Endothelial cell (in vitro differentiated cells): Measurements from ENCODE around the gene TTC34. TPM values are rescaled to one million over a fixed set of nuclear protein-coding genes. Genes with fewer than 3 reads are reported as not detected.
"Not testable (repeated sequence)": the region's sequence is repeated elsewhere in the genome, so short reads cannot be mapped to it uniquely, and the experiment has no call there.

Experiments used
- DNase-seq: peaks from one replicate; pipeline ENCODE4 v3.0.0; 2021; ENCODE audit warnings: low spot score
- H3K27ac Mint-ChIP-seq: one replicate; pipeline ENCODE4 v1.8.0; 2021; ENCODE audit warnings: mixed read lengths, inconsistent platforms; ENCODE audit not compliant: unreplicated experiment
- H3K27me3 Mint-ChIP-seq: one replicate; pipeline ENCODE4 v1.8.0; 2021; ENCODE audit warnings: mild to moderate bottlenecking, moderate library complexity, mixed read lengths, inconsistent platforms; ENCODE audit not compliant: unreplicated experiment
- H3K36me3 Mint-ChIP-seq: one replicate; pipeline ENCODE4 v1.8.0; 2021; ENCODE audit warnings: mild to moderate bottlenecking, low read depth, mixed read lengths, inconsistent platforms; ENCODE audit not compliant: unreplicated experiment
- H3K4me1 Mint-ChIP-seq: one replicate; pipeline ENCODE4 v1.8.0; 2021; ENCODE audit warnings: mild to moderate bottlenecking, mixed read lengths, inconsistent platforms; ENCODE audit not compliant: unreplicated experiment
- H3K4me3 Mint-ChIP-seq: one replicate; pipeline ENCODE4 v1.8.0; 2021; ENCODE audit warnings: mild to moderate bottlenecking, mixed read lengths, inconsistent platforms; ENCODE audit not compliant: unreplicated experiment
- H3K9me3 Mint-ChIP-seq: one replicate; pipeline ENCODE4 v1.8.0; 2021; ENCODE audit warnings: mixed read lengths, inconsistent platforms; ENCODE audit not compliant: unreplicated experiment
- total RNA-seq: library from RNA; stranded (reverse); fragmentation: NEBNext Ultra II Directional; extraction: Animal tissue kit (Norgen Biotek cat#: 25700); gene quantifications from one replicate; pipeline ENCODE4 v1.2.1, GENCODE V29; 2021; ENCODE audit not compliant: unreplicated experiment
- TF ChIP-seq, protein P1 (sequence below): fragments of 200-600 bp; sonication (generic); IDR thresholded peaks from one replicate; pipeline ENCODE4 v1.5.0; 2021; ENCODE audit warnings: antibody characterized with exemption; ENCODE audit not compliant: unreplicated experiment

TTC34 gene
- total RNA-seq, 1 donor from 2014 or later, result 0.82 TPM

DNA sequence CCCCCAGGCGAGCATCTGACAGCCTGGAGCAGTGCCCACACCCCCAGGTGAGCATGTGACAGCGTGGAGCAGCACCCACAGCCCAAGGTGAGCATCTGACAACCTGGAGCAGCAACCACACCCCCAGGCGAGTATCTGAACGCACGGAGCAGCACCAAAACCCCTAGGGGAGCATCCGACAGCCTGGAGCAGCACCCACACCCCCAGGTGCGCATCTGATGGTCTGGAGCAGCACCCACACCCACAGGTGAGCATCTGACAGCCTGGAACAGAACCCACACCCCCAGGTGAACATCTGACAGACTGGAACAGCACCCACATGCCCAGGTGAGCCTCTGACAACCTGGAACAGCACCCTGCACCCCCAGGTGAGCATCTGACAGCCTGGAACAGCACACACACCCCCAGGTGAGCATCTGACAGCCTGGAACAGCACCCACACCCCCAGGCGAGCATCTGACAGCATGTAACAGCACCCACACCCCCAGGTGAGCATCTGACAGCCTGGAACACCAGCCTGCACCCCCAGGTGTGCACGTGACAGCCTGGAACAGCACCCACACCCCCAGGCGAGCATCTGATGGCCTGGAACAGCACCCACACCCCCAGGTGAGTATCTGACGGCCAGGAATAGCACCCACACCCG, 148.4 kb downstream of the TTC34 start:
- Mint-ChIP-seq H3K4me1 (peaks cover 28% of the 10 kb centered on the region), H3K27ac (peak overlapping the region; percentile 86), H3K9me3 (peaks cover 42% of the 10 kb centered on the region), H3K4me3 (peak overlapping the region; percentile 84), H3K27me3 (peaks cover 50% of the 10 kb centered on the region), H3K36me3 (peaks cover 45% of the 10 kb centered on the region)
- not testable (repeated sequence) for DNase-seq

DNA sequence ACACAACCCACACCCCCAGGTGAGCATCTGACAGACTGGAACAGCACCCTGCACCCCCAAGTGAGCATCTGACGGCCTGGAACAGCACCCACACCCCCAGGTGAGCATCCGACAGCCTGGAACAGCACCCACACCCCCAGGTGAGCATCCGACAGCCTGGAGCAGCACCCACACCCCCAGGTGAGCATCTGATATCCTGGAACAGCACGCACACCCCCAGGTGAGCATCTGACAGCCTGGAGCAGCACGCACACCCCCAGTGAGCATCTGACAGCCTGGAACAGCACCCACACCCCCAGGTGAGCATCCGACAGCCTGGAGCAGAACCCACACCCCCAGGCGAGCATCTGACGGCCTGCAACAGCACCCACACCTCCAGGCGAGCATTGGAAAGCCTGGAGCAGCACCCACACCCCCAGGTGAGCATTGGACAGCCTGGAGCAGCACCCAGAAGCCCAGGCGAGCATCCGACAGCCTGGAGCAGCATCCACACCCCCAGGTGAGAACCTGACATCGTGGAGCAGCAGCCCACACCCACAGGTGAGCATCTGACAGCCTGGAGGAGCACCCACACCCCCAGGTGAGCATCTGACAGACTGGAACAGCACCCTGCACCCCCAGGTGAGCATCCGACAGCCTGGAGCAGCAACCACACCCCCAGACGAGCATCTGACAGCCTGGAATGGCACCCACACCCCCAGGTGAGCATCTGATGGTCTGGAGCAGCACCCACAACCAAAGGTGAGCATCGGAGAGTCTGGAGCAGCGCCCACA, 149.2 kb downstream of the TTC34 start:
- H3K4me3 Mint-ChIP-seq, result peak overlapping the region; percentile 87
- DNase-seq, result not testable (repeated sequence)
- peaks cover 28% of the 10 kb centered on the region for H3K4me1 Mint-ChIP-seq
- H3K27ac Mint-ChIP-seq, result peak overlapping the region; percentile 92
- peaks cover 45% of the 10 kb centered on the region for H3K36me3 Mint-ChIP-seq
- H3K9me3 Mint-ChIP-seq, result peaks cover 47% of the 10 kb centered on the region
- H3K27me3 Mint-ChIP-seq, result peaks cover 50% of the 10 kb centered on the region

DNA sequence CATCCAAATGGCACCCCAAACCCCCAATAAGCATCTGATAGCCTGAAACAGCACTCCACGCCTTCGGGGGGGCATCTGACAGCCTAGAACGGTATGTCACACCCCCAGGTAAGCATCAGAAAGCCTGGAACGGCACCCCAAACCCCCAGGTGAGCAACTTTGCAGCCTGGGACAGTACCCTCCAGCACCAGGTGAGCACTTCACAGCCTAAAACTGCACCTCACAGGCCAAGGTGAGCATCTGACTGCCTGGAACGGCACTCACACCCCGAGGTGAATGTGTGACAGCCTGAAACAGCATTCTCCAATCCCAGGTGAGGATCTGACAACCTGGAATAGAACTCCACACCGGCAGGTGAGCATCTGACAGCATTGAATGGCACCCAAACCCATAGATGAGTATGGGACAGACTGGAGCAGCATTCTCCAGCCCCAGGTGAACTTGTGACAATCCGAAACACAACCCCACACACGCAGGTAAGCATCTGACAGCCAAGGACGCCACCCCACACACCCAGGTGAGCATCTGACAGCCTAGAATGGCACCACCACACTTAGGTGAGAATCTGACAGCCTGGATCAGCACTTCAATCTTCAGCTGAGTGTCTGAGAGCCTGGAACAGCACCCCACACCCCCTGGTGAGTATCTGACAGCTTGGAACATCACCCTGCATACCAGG, 150.4 kb downstream of the TTC34 start:
- H3K27ac Mint-ChIP-seq, result peak overlapping the region; percentile 24
- H3K27me3 Mint-ChIP-seq, result peaks cover 50% of the 10 kb centered on the region
- TF ChIP-seq, protein P1, sequence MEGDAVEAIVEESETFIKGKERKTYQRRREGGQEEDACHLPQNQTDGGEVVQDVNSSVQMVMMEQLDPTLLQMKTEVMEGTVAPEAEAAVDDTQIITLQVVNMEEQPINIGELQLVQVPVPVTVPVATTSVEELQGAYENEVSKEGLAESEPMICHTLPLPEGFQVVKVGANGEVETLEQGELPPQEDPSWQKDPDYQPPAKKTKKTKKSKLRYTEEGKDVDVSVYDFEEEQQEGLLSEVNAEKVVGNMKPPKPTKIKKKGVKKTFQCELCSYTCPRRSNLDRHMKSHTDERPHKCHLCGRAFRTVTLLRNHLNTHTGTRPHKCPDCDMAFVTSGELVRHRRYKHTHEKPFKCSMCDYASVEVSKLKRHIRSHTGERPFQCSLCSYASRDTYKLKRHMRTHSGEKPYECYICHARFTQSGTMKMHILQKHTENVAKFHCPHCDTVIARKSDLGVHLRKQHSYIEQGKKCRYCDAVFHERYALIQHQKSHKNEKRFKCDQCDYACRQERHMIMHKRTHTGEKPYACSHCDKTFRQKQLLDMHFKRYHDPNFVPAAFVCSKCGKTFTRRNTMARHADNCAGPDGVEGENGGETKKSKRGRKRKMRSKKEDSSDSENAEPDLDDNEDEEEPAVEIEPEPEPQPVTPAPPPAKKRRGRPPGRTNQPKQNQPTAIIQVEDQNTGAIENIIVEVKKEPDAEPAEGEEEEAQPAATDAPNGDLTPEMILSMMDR, result no peak
- H3K36me3 Mint-ChIP-seq, result peaks cover 45% of the 10 kb centered on the region
- DNase-seq, result no peak
- peaks cover 28% of the 10 kb centered on the region for H3K4me1 Mint-ChIP-seq
- H3K9me3 Mint-ChIP-seq, result peaks cover 47% of the 10 kb centered on the region
- no peak overlapping the region for H3K4me3 Mint-ChIP-seq

DNA sequence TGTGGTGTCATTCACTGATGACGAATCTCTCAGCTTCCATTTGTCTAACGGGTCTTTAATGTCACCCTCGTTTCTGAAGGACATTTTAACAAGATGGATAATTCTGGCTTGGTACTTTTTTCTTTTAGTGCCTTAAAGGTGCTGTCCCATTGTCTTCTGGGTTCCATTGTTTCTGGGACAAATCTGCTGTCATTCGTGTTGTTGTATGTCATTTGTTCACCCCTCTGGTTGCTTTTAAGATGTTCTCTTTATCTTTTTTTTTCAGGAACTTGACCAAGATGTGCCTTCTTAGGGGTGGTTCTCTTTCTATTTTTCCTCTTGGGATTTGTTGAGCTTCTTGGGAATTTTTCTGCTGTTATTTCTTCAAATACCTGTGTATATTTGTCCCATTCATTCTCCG, 154.7 kb downstream of the TTC34 start:
- Mint-ChIP-seq H3K4me1 (no peaks in the 10 kb centered on the region), H3K9me3 (peaks cover 6% of the 10 kb centered on the region), H3K27ac (no peak overlapping the region), H3K4me3 (no peak overlapping the region), H3K36me3 (peaks cover 4% of the 10 kb centered on the region), H3K27me3 (peaks cover 14% of the 10 kb centered on the region)
- TF ChIP-seq, protein P1, result no peak
- DNase-seq, result no peak

DNA sequence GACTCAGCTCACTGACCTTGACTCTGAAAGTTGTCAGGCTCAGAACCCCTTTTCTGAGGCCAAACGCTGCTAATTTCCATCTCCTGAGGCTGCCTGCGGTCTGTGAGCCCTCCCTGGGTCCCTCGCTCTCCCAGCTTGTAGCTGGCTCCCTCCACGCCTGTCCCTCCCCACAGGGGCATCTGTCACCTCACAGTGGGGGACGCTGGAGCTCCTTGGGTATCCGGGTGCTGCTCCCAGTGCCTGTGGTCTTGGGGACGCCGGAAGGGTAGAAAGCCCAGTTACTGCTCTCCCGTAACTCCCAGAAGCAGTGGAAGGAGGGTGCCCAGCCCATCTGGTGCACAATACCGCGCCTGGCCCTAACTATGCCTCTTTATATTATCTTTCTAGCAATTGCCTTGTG, 155.7 kb downstream of the TTC34 start:
- H3K9me3 Mint-ChIP-seq, result peaks cover 6% of the 10 kb centered on the region
- peaks cover 6% of the 10 kb centered on the region for H3K27me3 Mint-ChIP-seq
- no peaks in the 10 kb centered on the region for H3K4me1 Mint-ChIP-seq
- H3K4me3 Mint-ChIP-seq, result no peak overlapping the region
- H3K27ac Mint-ChIP-seq, result no peak overlapping the region
- no peak for DNase-seq
- H3K36me3 Mint-ChIP-seq, result no peaks in the 10 kb centered on the region
- TF ChIP-seq, protein P1, result no peak
